Body of pancreas (tissue), 4 donors: ENCODE results near the gene OR51G2.

Experiments used
- CTCF ChIP-seq, 7 experiments: fragments of 450-650 bp in 4 of 7; fragments of 200-600 bp in 3 of 7; sonication (generic) in 3 of 7; IDR thresholded peaks; one replicate each; pipeline ENCODE4 v1.5.1; 2016 to 2019; ENCODE audit warnings: antibody characterized with exemption in 7 of 7
- POLR2A ChIP-seq, 3 donors: fragments of 450-650 bp; IDR thresholded peaks; one replicate each; pipeline ENCODE4 v1.6.1; 2016; ENCODE audit warnings: antibody characterized with exemption in 3 of 3, mild to moderate bottlenecking in 2 of 3

GRCh38 chr11:4947505-4947904 lies 28.4 kb upstream of the OR51G2 start, which contains the start of gene OR51A4:
- no peak for TF ChIP-seq POLR2A (IDR thresholded peaks at IDR 0.05)
- TF ChIP-seq CTCF (IDR thresholded peaks at IDR 0.05): no peak
